IMR-90 (cell line): ENCODE data around the gene UBE2D4. TPM values are rescaled to one million over a fixed set of nuclear protein-coding genes. Genes with fewer than 3 reads are reported as not detected.

Source experiments
- ATAC-seq: fragments of 200-7000 bp; cut with Tn5 transposase; 2 replicates; pipeline ENCODE4 v1.9.1; 2020; ENCODE audit warnings: low read depth, mild to moderate bottlenecking, moderate library complexity
- BruUV-seq: library from RNA; stranded (reverse); fragments of 400-500 nt; replicated peaks from 2 replicates; lab custom pipeline; 2021; lab: Mats Ljungman, UMichigan
- CTCF ChIA-PET: fragments of 300-600 bp; formaldehyde crosslinking; extraction: SDS; loops from one replicate; lab custom pipeline; 2021; ENCODE audit warnings: antibody characterized with exemption; lab: Yijun Ruan, JAX
- POLR2A ChIA-PET: fragments of 300-600 bp; sonication (Branson Sonifier 250); formaldehyde crosslinking; loops from one replicate; lab custom pipeline; 2022; ENCODE audit warnings: antibody characterized with exemption; ENCODE audit not compliant: unreplicated experiment; lab: Charles Lee
- DNase-seq: peaks from one replicate; pipeline ENCODE4 v3.0.0; 2013
- H2AFZ ChIP-seq: replicated peaks from 2 replicates; pipeline ENCODE3; 2013; ENCODE audit warnings: low read length, mild to moderate bottlenecking; ENCODE audit not compliant: poor library complexity
- H2AK5ac ChIP-seq: 2 replicates; pipeline ENCODE4 v1.6.1; 2013; ENCODE audit warnings: low read depth, low read length, inconsistent platforms
- H2AK9ac ChIP-seq: replicated peaks from 2 replicates; pipeline ENCODE3; 2013; ENCODE audit warnings: mild to moderate bottlenecking, low read depth, low read length, moderate library complexity; ENCODE audit not compliant: poor library complexity
- H2BK120ac ChIP-seq: 2 replicates; pipeline ENCODE4 v1.6.1; 2013; ENCODE audit warnings: low read depth, low read length, inconsistent platforms
- H2BK15ac ChIP-seq: 3 replicates; pipeline ENCODE4 v1.6.1; 2013; ENCODE audit warnings: low read depth, low read length, inconsistent platforms
- H2BK20ac ChIP-seq: 2 replicates; pipeline ENCODE4 v1.6.1; 2013; ENCODE audit warnings: low read depth, mild to moderate bottlenecking, inconsistent platforms, low read length, moderate library complexity
- H2BK5ac ChIP-seq: 2 replicates; pipeline ENCODE4 v1.6.1; 2013; ENCODE audit warnings: mild to moderate bottlenecking, low read depth, low read length, inconsistent platforms; ENCODE audit not compliant: poor library complexity, severe bottlenecking
- H3K14ac ChIP-seq: replicated peaks from 2 replicates; pipeline ENCODE4 v1.6.1; 2013; ENCODE audit warnings: low read depth, low read length, inconsistent platforms
- H3K18ac ChIP-seq: 2 replicates; pipeline ENCODE4 v1.6.1; 2013; ENCODE audit warnings: low read depth, low read length, control low read depth
- H3K23ac ChIP-seq: 2 replicates; pipeline ENCODE4 v1.6.1; 2013; ENCODE audit warnings: low read depth, low read length, inconsistent platforms
- H3K27ac ChIP-seq: 2 replicates; pipeline ENCODE4 v1.5.1; 2013; ENCODE audit warnings: mild to moderate bottlenecking, control low read depth, low read length; ENCODE audit not compliant: insufficient read depth
- H3K27me3 ChIP-seq: 2 replicates; pipeline ENCODE4 v1.6.1; 2013; ENCODE audit warnings: low read length; ENCODE audit not compliant: control insufficient read depth, insufficient read depth
- H3K36me3 ChIP-seq: 2 replicates; pipeline ENCODE4 v1.6.1; 2013; ENCODE audit warnings: low read length, mixed read lengths; ENCODE audit not compliant: control insufficient read depth, insufficient read depth
- H3K4ac ChIP-seq: 2 replicates; pipeline ENCODE4 v1.6.1; 2013; ENCODE audit warnings: low read depth, low read length, inconsistent platforms
- H3K4me1 ChIP-seq: 2 replicates; pipeline ENCODE4 v1.6.1; 2013; ENCODE audit warnings: low read length, mixed read lengths; ENCODE audit not compliant: control insufficient read depth, insufficient read depth
- H3K4me2 ChIP-seq: 2 replicates; pipeline ENCODE4 v1.6.1; 2013; ENCODE audit warnings: low read depth, mild to moderate bottlenecking, control low read depth, low read length, moderate library complexity
- H3K4me3 ChIP-seq: 2 replicates; pipeline ENCODE4 v1.5.1; 2013; ENCODE audit warnings: low read depth, mild to moderate bottlenecking, control low read depth, low read length, moderate library complexity; ENCODE audit not compliant: insufficient read depth
- H3K56ac ChIP-seq: 2 replicates; pipeline ENCODE4 v1.6.1; 2013; ENCODE audit warnings: low read length, inconsistent platforms; ENCODE audit not compliant: insufficient read depth; ENCODE audit errors: extremely low read depth
- H3K79me1 ChIP-seq, 2 experiments: 2 replicates each; pipeline ENCODE4 v1.6.1; 2013; ENCODE audit warnings: low read length in 2 of 2, inconsistent platforms in 1 of 2, low read depth in 1 of 2
- H3K9ac ChIP-seq: 2 replicates; pipeline ENCODE4 v1.6.1; 2013; ENCODE audit warnings: low read depth, low read length, control low read depth
- H3K9me1 ChIP-seq: 2 replicates; pipeline ENCODE4 v1.6.1; 2013; ENCODE audit warnings: low read length, inconsistent platforms; ENCODE audit not compliant: insufficient read depth
- H3K9me3 ChIP-seq: 2 replicates; pipeline ENCODE4 v1.6.1; 2013; ENCODE audit warnings: low read length; ENCODE audit not compliant: control insufficient read depth, insufficient read depth
- H4K20me1 ChIP-seq: 2 replicates; pipeline ENCODE4 v1.6.1; 2013; ENCODE audit warnings: low read length, inconsistent platforms; ENCODE audit not compliant: insufficient read depth
- H4K5ac ChIP-seq: 2 replicates; pipeline ENCODE4 v1.6.1; 2013; ENCODE audit warnings: mild to moderate bottlenecking, low read depth, low read length, control low read depth
- H4K8ac ChIP-seq, 2 experiments: 2 replicates each; pipeline ENCODE4 v1.6.1; 2013; ENCODE audit warnings: low read depth in 2 of 2, low read length in 2 of 2, control low read depth in 1 of 2, inconsistent platforms in 1 of 2
- H4K91ac ChIP-seq: 2 replicates; pipeline ENCODE4 v1.6.1; 2013; ENCODE audit warnings: low read depth, low read length, inconsistent platforms; ENCODE audit not compliant: insufficient read depth
- BHLHE40 ChIP-seq: fragments of 150-350 bp; IDR thresholded peaks from 2 replicates; pipeline ENCODE4 v1.6.1; 2016; ENCODE audit warnings: mild to moderate bottlenecking, low read depth, low read length
- CEBPB ChIP-seq: IDR thresholded peaks from 2 replicates; pipeline ENCODE4 v1.6.1; 2012; ENCODE audit warnings: low read depth, low read length, improper control_type of control experiment
- CHD1 ChIP-seq: IDR thresholded peaks from 2 replicates; pipeline ENCODE4 v1.6.1; 2012; ENCODE audit warnings: low read depth, low read length, improper control_type of control experiment
- CTCF ChIP-seq: conservative IDR thresholded peaks from 2 replicates; pipeline ENCODE4 v1.5.1; 2012; ENCODE audit warnings: mild to moderate bottlenecking, low read depth, low read length, improper control_type of control experiment
- ELK1 ChIP-seq: fragments of 150-350 bp; IDR thresholded peaks from 2 replicates; pipeline ENCODE4 v1.6.1; 2016; ENCODE audit warnings: low read depth, mild to moderate bottlenecking, low read length, moderate library complexity, borderline replicate concordance
- MAFK ChIP-seq: IDR thresholded peaks from 2 replicates; pipeline ENCODE4 v1.6.1; 2012; ENCODE audit warnings: low read depth, low read length, improper control_type of control experiment
- MAZ ChIP-seq: IDR thresholded peaks from 2 replicates; pipeline ENCODE4 v1.6.1; 2012; ENCODE audit warnings: low read depth, mild to moderate bottlenecking, low read length, improper control_type of control experiment, moderate library complexity, borderline replicate concordance
- MXI1 ChIP-seq: IDR thresholded peaks from 2 replicates; pipeline ENCODE4 v1.6.1; 2012; ENCODE audit warnings: low read depth, mild to moderate bottlenecking, low read length, moderate library complexity, borderline replicate concordance
- NFE2L2 ChIP-seq: fragments of 150-350 bp; IDR thresholded peaks from 2 replicates; pipeline ENCODE4 v1.6.1; 2016; ENCODE audit warnings: low read depth, mild to moderate bottlenecking, low read length
- POLR2A ChIP-seq: IDR thresholded peaks from 2 replicates; pipeline ENCODE4 v1.6.1; 2012; ENCODE audit warnings: mild to moderate bottlenecking, low read depth, low read length
- RAD21 ChIP-seq: IDR thresholded peaks from 2 replicates; pipeline ENCODE4 v1.6.1; 2012; ENCODE audit warnings: low read length, improper control_type of control experiment
- RCOR1 ChIP-seq: IDR thresholded peaks from 2 replicates; pipeline ENCODE4 v1.6.1; 2012; ENCODE audit warnings: mild to moderate bottlenecking, low read length, improper control_type of control experiment; ENCODE audit not compliant: insufficient replicate concordance
- RFX5 ChIP-seq: IDR thresholded peaks from 2 replicates; pipeline ENCODE4 v1.8.0; 2012; ENCODE audit warnings: low read depth, mild to moderate bottlenecking, low read length, moderate library complexity
- SMC3 ChIP-seq: fragments of 150-350 bp; IDR thresholded peaks from 2 replicates; pipeline ENCODE4 v1.6.1; 2016; ENCODE audit warnings: low read depth, mild to moderate bottlenecking, antibody characterized with exemption, low read length, moderate library complexity
- WGBS, 2 experiments: methylation state at CpG; one replicate each; pipeline versions ENCODE4 v1.1.5 to v1.1.7; 2013; ENCODE audit warnings: missing lambda C conversion rate in 2 of 2; ENCODE audit not compliant: insufficient read length in 1 of 2; ENCODE audit errors: extremely low coverage in 2 of 2; 5-methylcytosine and 5-hydroxymethylcytosine counted together
- dilution Hi-C: fragments of 300-500 bp; cut with HindIII; formaldehyde crosslinking; loops from one replicate; pipeline ENCODE4 v1.14.3; 2018; ENCODE audit warnings: low sequenced_read_pairs; ENCODE audit not compliant: unreplicated experiment
- in situ Hi-C: fragments of 300-500 bp; cut with MboI; formaldehyde crosslinking; loops from 3 replicates; pipeline ENCODE4 v1.14.3; 2019; ENCODE audit warnings: low sequenced_read_pairs, inconsistent platforms, mixed read lengths
- intact Hi-C: fragments of 100-400 bp; cut with micrococcal nuclease; formaldehyde crosslinking; loops from 2 replicates; pipeline ENCODE4 v1.10.0; 2022
- polyA plus RNA-seq, 3 experiments: library from polyadenylated mRNA; depleted of rRNA; stranded (reverse); fragments of >200 nt; gene quantifications; 2 replicates each; pipeline ENCODE4 v1.2.3, GENCODE V29; 2012; ENCODE audit warnings: low replicate concordance in 1 of 3
- total RNA-seq: library from RNA; depleted of rRNA; stranded (reverse); fragments of >200 nt; gene quantifications from 2 replicates; pipeline ENCODE4 v1.2.3, GENCODE V29; 2012

UBE2D4 gene
- total and polyA plus RNA-seq, 2 of the 4 experiments (the other 2 are of a cell fraction) = 9.7 to 10.5 TPM

- H3K4me1 ChIP-seq = no peaks in the 10 kb centered on the region
- H3K9me3 ChIP-seq = no peaks in the 10 kb centered on the region
- no TSS peak for BruUV-seq
- DNase-seq (no peak), ATAC-seq (no peak)
- no CpG with 5 or more reads among the region's 3 CpGs for WGBS, 2 experiments
- H2BK20ac ChIP-seq = no peak overlapping the region
- H3K36me3 ChIP-seq = no peaks in the 10 kb centered on the region
- intact Hi-C loops (no loop called here), in situ Hi-C loops (no loop called here), dilution Hi-C loops (no loop called here)
- ChIA-PET CTCF (interaction anchor here (1.3 kb wide), 1 partner anchor 11 kb away, joined by 4 read pairs; no protein-coding TSS in a partner anchor), POLR2A (no interaction called here)
- H2AK5ac ChIP-seq = no peak overlapping the region
- no peak overlapping the region for H2AFZ ChIP-seq
- no peak overlapping the region for H3K27ac ChIP-seq
- TF ChIP-seq ELK1 = no peak
- no peak for TF ChIP-seq NFE2L2
- no peak for TF ChIP-seq RAD21
- TF ChIP-seq RFX5 = no peak
- no peak for TF ChIP-seq RCOR1
- no peak for TF ChIP-seq MXI1
- TF ChIP-seq CHD1 = no peak
- TF ChIP-seq MAFK = no peak
- TF ChIP-seq POLR2A = no peak
- no peak for TF ChIP-seq MAZ
- TF ChIP-seq SMC3 = no peak
- TF ChIP-seq CEBPB = no peak
- no peak for TF ChIP-seq BHLHE40
- TF ChIP-seq CTCF = no peak
- H3K4me3 ChIP-seq = no peak overlapping the region
- H3K4ac ChIP-seq = no peak overlapping the region
- H4K5ac ChIP-seq = no peak overlapping the region
- H3K9ac ChIP-seq = no peak overlapping the region
- no peak overlapping the region for H2BK5ac ChIP-seq
- no peaks in the 10 kb centered on the region for H3K79me1 ChIP-seq
- no peak overlapping the region for H3K4me2 ChIP-seq
- no peak overlapping the region for H3K56ac ChIP-seq
- no peak overlapping the region for H3K14ac ChIP-seq
- no peak overlapping the region for H3K18ac ChIP-seq
- H2BK120ac ChIP-seq = no peak overlapping the region
- no peaks in the 10 kb centered on the region for H3K27me3 ChIP-seq
- no peak overlapping the region for H3K23ac ChIP-seq
- 0 out of 2 replicates have a peak, but pooled peaks cover 4% of the 10 kb centered on the region for H3K9me1 ChIP-seq
- H4K8ac ChIP-seq = no peak overlapping the region
- no peak overlapping the region for H2BK15ac ChIP-seq
- no peaks in the 10 kb centered on the region for H4K20me1 ChIP-seq
- H4K91ac ChIP-seq = no peak overlapping the region
- H2AK9ac ChIP-seq = no peak overlapping the region
These were observed 7.8 kb downstream of the UBE2D4 start for GRCh38 chr7:43933902-43934560.
